ENCODE data around the gene EIF3K. TPM values are rescaled to one million over a fixed set of nuclear protein-coding genes. Genes with fewer than 3 reads are reported as not detected.

The EIF3K gene
- total and polyA plus RNA-seq, 7 donors, result 469 to 803 (median 573) TPM

- Histone ChIP-seq H3K27ac (peak overlapping the region; percentile 96 to 100 (median 98)), H3K4me3 (peak overlapping the region in 1 of 4 donors; percentile 11), H3K9me3 (no peaks in the 10 kb centered on the region), H3K27me3 (no peaks in the 10 kb centered on the region), H3K4me1 (peaks cover 0 to 100% (median 99%) of the 10 kb centered on the region in 4 donors), H3K36me3 (no peaks in the 10 kb centered on the region)
- intact Hi-C loops (cut with DNase I), result no loop called here
- TF ChIP-seq POLR2A (IDR thresholded peaks at IDR 0.05) (no peak), EP300 (IDR thresholded peaks at IDR 0.05) (no peak)
- no peak for DNase-seq
- WGBS, 2 donors, result 40% methylated on average over 7 of the region's 7 CpGs
Measured at GRCh38 chr19:38664503-38665211, 45.7 kb downstream of the EIF3K start.

DNA sequence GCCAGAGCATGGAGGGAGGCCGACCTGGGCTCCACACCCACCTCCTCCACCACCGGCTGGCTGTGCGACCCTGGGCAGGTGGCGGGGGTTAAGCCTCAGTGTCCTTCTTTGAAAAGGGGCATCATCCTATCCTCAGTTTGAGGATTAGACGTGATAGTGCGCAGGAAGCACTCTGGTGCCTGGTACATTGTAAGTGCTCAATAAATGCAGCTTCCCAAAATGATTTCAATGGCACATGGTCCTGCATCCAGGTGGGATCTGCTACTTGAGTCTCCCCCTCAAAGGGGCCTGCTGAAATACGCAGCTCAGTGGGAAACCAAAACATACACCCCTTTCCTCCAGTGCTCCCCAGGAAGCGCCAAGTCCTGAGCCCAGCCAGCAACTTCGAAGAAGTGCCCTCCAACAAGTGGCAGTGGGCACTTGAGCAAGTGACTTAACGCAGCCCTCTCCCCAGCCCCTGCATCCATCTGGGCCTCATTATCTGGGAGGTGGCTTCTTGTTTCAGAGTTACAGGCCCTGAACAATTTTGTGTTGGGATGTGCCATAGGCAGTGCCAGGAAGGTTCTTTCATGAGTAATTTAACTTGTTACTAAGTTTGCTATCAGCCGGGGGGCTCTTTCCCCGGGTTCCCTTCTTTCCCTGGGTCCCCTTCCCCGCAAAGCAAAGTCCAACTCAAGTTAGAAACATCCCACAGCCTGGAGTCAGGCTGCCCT is 46.4 kb downstream of the EIF3K start:
- Histone ChIP-seq H3K27ac (peak overlapping the region; percentile 96 to 100 (median 98)), H3K27me3 (no peaks in the 10 kb centered on the region), H3K9me3 (no peaks in the 10 kb centered on the region), H3K4me3 (no peak overlapping the region), H3K36me3 (no peaks in the 10 kb centered on the region), H3K4me1 (peaks cover 0 to 100% (median 99%) of the 10 kb centered on the region in 4 donors)
- WGBS, 2 donors, result 70 to 80% methylated on average over 13 of the region's 13 CpGs
- TF ChIP-seq POLR2AphosphoS5 (IDR thresholded peaks at IDR 0.05), result no peak
- no peak for TF ChIP-seq CTCF (IDR thresholded peaks at IDR 0.05)
- TF ChIP-seq POLR2A (IDR thresholded peaks at IDR 0.05), result no peak
- TF ChIP-seq EP300 (IDR thresholded peaks at IDR 0.05), result no peak
- intact Hi-C loops (cut with DNase I), result no loop called here
- no peak for DNase-seq

GRCh38 chr19:38665950-38666662 is 47.1 kb downstream of the EIF3K start:
- Histone ChIP-seq H3K9me3 (no peaks in the 10 kb centered on the region), H3K4me3 (no peak overlapping the region), H3K36me3 (no peaks in the 10 kb centered on the region), H3K4me1 (peaks cover 0 to 100% (median 99%) of the 10 kb centered on the region in 4 donors), H3K27ac (peak overlapping the region; percentile 96 to 100 (median 98)), H3K27me3 (no peaks in the 10 kb centered on the region)
- intact Hi-C loops (cut with DNase I), result no loop called here
- 49 to 64% methylated on average over 19 of the region's 19 CpGs for WGBS, 2 donors
- DNase-seq, result peak; percentile 77
- TF ChIP-seq CTCF (IDR thresholded peaks at IDR 0.05) (no peak), POLR2A (IDR thresholded peaks at IDR 0.05) (no peak), POLR2AphosphoS5 (IDR thresholded peaks at IDR 0.05) (peak in 1 of 4 donors; percentile 25), EP300 (IDR thresholded peaks at IDR 0.05) (no peak)

DNA sequence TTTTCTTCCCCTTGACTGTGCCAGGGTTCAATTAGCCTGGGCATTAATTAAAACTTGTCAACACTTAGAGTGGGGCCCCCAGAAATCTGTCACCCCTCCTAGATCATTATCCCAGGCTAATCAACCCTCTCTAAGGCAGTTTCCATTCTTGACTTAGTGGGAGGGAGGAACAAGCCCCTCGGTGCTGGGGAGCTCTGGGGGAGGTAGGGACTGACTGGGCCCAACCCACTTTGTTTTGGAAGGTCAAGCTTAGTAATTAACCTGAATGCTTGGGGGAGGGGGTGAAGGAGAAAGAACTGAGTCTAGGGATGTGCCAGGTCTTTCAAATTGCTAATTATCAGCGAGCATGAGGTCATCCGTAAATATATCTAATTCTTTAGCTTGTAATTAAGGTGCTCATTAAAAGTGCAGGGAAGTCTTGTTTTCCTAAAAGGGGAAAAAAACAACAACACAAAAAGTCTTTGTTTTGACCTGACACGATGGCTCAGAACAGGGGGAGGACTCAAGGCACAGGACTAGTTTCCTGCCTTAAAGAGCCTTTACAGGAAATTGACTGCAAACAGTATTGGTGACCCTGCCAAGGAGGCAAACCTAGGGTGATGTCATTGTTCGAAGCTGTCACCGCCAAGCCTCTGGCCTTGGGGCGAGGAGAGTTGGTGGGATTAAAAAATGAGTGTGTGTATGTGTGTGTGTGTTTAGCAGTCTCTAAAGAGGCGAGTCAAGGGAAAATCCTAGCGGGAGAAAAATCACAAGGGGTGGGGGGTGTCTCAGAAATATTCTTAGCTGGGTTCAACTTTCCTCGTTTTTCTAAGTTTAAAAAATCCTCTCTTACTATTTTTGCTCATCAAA is 47.9 kb downstream of the EIF3K start:
- no peak for DNase-seq
- Histone ChIP-seq H3K4me1 (peaks cover 0 to 100% (median 100%) of the 10 kb centered on the region in 4 donors), H3K4me3 (no peak overlapping the region), H3K27me3 (no peaks in the 10 kb centered on the region), H3K9me3 (no peaks in the 10 kb centered on the region), H3K36me3 (no peaks in the 10 kb centered on the region), H3K27ac (peak overlapping the region; percentile 96 to 100 (median 98))
- WGBS, 2 donors, result 37 to 43% methylated on average over 10 of the region's 10 CpGs
- intact Hi-C loops (cut with DNase I), result no loop called here
- no peak for TF ChIP-seq POLR2A (IDR thresholded peaks at IDR 0.05)
- TF ChIP-seq CTCF (IDR thresholded peaks at IDR 0.05), result no peak
- peak in 1 of 4 donors; percentile 8 for TF ChIP-seq EP300 (IDR thresholded peaks at IDR 0.05)
- TF ChIP-seq POLR2AphosphoS5 (IDR thresholded peaks at IDR 0.05), result peak in 2 of 4 donors; percentile 10 to 59

Data from sigmoid colon (tissue), 7 donors.